Measurements from ENCODE around the gene GALNT5.

GRCh38 chr2:157218911-157219310 lies 38.6 kb upstream of the GALNT5 start:
- no peak for TF ChIP-seq MAX (IDR thresholded peaks at IDR 0.05)
- TF ChIP-seq JUND (IDR thresholded peaks at IDR 0.05) = no peak
- no peak for TF ChIP-seq CTCF (IDR thresholded peaks at IDR 0.05; ENCODE audit: low read depth, low read length, missing input control)
- no peak for TF ChIP-seq ZBTB33 (IDR thresholded peaks at IDR 0.05)
